KG1 (cell line): ENCODE data around the gene MAML3.

Experiments
- DNase-seq: peaks from one replicate; lab custom pipeline; 2025; lab: John Stamatoyannopoulos, UW

The MAML3 gene

DNA sequence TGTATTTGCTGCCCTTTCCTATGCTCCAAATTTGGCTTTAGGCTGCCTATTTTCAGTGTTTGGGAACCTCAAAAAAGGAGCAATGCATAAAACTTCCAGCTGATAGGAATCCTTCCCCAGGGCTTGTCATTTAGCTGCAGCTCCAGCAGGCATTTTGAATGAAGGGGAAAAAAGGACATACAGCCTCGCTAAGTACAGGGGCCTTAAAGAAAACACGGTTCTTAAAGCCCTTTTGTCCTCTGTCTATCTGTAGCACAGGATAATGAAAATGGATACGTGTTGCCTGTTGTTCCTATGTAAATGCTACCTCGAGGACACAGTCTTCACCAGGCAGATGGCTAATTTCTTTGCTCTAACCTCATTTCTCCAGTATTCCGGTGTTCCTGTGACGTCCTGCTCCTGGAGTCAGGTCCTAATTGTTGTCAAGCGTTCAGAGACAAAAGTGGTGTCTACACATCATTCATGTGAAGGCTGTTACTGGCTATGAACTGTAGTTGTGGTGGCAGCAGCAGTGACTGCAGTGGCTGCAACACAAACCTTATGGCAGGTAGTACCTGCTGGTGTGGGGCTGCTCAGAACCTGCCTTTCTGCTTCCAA lies 371.0 kb downstream of the MAML3 start:
- DNase-seq = no peak

DNA sequence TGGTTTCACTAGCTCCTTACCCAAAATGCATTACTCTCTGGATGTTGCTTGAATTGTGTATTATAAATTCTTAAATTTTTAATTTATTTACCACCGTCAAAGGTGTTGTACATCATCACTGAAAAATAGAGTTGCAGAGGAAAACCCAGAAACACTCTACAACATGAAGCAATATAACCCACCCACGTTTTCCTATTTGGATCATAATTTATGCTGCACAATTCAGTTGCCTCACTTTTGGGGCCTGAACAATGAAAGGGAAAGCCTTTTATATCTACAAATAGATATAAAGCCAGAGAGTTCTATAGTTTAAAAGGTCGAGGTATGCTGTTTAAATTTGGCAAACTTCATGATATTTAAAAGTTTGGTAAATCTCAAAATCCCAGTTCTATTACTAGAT lies 372.9 kb downstream of the MAML3 start:
- no peak for DNase-seq

DNA sequence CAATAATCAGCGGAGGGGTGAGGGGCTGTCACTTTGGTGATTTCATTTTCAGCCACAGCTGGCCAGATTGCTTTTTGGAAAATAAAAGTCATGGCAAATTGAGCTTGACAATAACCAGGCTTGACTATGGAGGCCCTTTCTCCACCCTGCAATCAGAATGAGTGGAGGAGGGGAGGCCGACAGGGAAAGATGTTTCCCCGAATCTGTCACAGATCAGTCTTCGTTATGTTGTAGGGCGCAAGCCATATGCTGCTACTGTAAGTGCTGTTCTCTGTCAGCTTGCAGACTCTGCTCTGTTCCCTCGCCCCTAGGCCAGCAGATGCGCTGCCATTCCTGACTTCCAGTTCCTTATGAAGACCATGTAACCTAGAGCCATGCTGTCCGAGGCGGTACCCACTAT lies 374.3 kb downstream of the MAML3 start:
- no peak for DNase-seq

DNA sequence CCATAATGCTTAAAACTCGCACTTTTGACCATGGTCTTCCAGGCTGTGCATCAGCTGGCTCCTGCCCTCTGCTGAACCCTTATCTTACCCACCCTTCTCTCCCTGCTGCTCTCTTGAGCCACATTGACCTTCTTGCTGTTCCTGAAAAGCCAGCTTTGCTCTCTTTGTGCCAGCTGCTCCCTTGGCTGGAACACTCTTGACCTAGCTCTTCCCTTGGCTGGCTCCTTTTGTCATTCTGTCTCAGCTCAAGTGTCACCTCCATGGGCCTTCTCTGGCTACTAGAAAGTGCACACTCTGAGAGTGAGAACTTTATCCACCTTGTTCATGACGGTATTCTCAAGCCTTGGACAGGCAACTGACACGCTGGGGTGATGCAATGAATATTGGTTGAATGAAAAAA lies 376.2 kb downstream of the MAML3 start:
- DNase-seq = no peak

DNA sequence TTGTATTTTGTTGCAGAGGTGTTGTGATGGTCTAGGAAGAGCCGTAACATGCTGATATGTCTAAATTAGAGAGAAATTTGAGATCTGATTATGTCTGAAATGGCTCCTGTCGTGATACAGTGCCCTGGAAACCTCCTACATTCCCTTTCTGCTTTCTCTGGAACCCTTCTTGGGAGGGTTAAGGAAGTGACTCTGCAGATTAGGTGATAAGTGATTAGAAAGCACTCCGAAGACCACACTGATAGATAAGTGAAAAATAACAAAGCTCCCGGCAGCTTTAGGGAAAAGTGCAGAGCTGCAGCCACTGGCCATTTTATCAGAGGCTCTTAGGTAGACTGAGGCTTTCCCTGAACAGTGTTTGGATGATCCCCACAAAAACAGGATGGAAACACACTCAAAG lies 377.7 kb downstream of the MAML3 start:
- DNase-seq = no peak

DNA sequence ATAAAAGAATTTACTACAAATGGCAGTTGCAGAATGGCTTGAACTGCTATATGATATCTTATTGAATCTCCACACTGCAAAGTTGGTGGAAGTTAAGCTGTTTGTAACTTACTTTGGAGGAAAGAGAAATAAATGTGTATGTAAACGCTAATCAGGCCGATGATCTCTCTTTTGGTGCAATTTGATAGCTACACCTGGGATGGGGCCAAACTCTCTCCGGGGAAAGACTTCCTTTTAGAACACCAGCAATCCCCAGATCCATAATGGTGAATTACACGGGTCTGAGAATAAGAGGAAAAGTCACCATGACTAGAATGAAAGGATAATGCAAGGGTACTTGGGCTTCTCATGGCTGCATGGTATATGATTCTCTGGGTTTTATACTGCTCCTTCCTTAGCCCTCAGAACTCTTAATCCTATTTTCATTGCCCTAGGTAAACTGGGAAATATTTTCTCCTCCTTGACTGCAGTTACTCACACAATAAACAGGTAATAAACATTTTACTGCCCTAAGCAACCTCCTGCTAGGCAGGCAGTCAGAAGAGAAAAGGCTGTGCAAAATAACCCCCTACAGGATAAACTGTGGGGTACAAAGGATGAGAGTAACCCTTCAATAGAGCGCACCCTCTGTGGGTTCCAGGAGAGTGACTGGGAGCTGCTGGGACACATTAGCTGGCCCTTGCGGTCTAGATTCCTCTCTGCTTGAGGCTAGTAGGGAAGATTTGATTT lies 379.1 kb downstream of the MAML3 start:
- no peak for DNase-seq

DNA sequence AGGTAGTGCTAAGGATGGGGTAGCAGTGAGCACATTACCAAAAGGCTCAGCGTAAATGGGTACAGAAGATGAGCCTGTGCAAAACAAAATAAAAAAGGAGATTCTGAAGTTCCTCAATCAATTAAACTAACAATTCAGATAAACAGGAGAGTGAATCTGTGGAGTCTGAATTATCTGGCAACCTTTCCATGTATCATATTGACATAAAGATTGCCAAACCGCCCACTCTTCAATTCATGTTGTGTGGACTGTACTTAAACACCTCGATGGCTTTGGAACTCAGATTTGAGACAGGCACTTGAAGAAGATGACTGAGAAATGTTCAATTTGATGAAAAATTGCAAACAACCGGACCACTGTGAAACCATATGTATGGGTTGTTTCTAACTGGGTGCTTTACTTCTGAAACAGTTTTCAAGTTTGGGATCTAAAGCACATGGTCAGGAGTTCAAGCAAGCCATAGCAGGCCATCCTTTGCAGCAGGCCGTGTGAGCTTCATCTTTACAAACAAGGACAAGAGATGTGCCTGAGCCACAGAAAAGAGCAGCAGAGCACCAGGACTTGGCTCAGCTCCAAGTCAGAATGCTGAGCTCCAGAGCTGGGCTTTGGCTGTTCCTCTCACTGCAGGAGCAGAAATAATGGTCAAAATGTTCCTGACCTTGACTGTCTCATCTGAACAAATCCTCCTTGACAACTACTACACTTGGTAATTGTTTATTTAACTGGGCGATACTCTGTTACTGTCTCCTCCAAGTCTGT lies 380.2 kb downstream of the MAML3 start:
- no peak for DNase-seq

DNA sequence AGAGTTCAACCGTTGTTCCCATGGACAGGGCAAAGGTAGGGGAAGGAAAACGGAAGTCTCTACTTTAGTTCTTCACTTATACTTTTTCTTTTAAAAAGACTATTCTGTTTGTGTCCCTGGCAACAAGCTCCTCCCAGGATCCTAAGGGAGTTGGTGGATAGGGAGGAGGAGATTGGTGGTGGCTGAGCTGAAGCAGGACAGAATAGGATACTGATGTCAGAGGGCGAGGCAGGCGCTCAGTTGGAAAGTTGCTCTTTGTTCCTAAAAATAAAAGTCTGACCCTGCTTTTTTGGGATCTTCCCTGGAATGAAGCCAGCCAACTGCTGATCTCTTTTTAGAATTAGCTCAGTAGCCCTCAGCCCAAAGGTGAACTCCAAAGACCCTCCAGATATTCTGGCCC lies 383.6 kb downstream of the MAML3 start:
- DNase-seq = no peak

DNA sequence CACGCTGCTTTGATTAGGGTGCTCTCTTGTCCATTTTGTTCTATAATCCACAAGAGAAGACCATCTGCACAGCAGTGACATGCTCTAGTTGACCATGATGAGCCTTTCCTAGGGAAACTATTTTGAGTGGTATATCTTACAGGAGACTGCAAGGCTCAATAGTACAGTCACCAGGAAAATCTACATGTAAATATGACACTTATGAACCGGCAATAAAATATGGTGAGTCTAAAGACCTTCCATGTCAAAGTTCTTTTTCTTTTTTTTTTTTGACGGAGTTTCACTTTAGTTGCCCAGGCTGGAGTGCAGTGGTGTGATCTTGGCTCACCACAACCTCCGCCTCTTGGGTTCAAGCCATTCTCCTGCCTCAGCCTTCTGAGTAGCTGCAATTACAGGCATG lies 384.6 kb downstream of the MAML3 start:
- no peak for DNase-seq

DNA sequence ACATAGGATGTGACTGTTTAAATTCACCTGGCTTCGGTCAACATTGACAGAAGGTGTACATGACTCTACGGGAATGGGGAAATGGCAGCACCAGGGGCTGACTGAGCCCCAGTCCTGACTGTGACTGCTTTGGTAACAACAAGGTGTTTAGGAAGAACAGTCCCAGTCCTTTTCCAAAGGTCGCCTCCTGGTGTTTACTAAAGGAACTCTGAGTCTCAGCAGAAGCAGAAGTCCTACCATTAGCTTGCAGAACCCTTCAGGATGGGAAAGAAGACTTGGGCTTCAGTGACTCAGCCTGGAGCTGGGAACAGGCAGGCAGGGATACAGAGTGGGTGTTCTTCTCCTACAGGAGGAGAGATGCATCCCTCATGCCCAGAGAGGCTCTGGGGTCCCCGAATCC lies 385.1 kb downstream of the MAML3 start:
- DNase-seq = no peak

DNA sequence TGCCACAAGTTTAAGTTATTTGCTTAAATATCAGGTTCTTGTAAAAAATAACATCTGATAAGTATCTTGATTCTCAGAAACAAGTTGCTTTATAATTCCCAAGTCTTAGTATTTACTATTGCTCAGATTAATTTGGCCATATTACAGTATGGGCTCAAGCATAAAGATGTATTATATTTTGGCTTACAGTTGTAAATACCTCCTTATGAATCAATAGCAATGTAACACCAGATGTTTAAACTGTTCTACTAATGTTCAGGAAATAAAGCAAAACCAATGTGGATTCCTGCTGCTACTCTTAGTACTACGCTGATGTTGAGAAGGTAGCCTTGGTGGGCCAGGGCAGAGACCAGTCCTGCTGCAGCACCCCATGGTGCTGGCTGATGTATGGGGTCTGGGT lies 385.6 kb downstream of the MAML3 start:
- no peak for DNase-seq

DNA sequence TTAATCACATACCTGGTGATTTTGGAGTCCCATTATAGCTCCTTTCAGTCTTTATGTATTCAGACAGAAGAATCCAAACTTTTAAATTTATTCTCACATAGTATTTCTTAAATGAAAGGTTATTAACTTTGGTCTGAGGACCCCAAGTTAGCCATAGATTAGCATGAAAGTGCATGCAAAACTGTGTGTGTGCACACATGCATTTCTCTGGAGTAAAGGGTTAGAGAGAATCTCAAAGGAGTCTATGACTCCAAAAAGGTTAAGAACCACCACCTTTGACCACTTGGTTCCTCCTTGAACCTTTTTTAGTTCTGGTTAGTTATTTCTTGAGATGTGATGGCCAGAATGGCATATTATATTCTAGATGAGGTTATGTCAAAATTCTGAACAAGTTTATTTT lies 386.4 kb downstream of the MAML3 start:
- DNase-seq = no peak

DNA sequence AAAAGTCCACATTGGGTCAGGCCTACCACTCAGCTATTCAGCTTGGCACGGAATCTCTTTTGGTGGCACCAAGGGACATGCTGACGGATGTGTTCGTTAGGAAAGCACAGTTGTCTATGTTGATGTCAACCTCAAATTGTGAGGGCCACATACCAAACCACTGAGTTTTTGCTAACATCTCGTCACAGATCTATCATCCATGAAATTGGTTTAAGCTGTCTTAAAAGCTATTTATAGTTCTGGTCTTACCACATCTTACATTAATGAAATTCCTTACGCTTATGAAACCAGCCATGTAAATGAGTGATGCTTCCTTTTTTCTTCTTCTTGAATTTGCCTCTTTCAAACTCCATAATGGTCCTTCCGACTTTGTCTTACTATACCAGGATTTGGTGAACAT lies 386.8 kb downstream of the MAML3 start:
- DNase-seq = no peak

DNA sequence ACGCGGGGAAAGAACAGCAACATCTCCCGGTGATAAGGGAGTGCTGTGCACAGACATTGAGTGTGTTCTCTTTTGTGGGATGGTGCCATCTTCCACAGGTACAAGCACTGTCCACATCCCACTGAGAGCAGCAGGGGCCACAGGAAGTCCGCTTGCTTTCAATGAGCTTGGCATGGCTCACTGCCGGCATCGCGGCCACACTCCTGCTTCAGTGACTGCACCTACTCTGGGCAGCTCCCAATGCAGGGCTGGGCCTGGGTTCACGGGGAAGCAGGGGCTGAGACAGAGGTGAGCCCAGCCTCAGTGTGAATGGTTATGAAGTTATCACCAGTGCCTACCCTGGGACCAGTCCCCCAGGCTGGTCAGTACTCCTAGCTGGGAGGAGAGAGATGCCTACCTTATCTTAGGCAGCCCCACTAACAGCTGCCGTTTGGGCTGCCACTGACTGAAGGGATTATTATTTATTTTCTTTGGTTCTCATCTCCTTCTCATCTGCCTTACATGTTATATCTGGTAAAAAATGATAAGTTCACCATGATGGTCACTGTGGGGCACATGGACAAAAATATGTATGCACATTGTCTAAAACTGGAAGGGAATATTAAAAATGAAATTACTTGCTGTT lies 389.2 kb downstream of the MAML3 start:
- DNase-seq = no peak

DNA sequence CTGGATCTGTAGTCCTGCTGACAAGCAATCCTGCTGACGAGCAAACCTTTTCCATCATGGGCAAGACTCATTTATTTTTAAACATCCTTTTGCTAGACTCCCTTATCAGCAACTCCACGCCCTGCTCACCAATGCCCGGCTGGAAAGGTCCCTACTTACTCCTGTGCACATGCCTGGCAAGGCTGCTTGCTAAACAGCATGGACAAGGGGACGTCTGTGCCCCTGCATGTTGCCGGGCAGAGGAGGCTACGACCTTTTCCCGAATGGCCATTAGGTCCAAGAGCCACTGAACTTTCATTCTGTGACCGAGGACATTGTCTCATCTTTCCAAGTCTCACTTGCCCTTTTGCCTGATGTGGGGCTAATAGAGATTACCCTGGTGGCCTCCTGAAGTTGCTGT lies 389.8 kb downstream of the MAML3 start:
- DNase-seq = no peak

DNA sequence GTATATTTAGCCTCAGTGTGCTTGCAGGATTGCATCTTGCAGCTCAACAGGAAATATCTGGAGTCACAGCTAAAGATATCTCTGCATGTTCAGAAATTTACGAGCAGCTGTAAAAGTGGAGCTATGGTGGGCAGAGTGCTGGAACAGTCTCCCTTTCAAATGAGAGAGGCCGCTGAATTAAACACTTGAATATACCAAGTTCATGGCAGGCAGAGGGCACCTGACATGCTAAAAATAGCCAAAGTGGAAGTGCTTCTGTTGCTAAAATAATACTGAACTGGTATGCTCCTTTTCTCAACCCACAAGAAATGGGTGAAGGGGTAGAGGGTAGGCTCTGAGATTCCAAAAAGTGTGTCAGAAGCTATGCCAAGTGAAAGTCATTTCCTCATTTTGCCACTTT lies 390.3 kb downstream of the MAML3 start:
- no peak for DNase-seq

DNA sequence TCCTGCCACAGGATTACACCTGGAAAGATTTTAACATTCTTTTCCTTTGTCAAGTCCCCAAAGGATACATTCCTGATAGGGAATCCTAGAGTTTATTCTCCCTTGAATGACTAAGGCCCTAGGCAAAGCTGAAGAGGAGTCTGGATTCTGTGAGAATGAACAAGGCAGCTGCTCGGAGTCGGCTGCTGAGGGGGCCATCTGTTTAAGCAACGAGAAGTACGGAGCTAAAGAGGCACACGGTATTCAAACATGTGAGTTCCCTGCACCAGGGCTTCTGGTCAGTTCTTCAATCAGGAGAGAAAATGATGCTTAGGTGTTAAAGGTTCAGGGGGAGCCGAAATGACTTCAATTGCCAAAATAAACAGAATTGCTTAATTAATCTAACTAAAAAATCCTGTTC lies 390.8 kb downstream of the MAML3 start:
- no peak for DNase-seq

DNA sequence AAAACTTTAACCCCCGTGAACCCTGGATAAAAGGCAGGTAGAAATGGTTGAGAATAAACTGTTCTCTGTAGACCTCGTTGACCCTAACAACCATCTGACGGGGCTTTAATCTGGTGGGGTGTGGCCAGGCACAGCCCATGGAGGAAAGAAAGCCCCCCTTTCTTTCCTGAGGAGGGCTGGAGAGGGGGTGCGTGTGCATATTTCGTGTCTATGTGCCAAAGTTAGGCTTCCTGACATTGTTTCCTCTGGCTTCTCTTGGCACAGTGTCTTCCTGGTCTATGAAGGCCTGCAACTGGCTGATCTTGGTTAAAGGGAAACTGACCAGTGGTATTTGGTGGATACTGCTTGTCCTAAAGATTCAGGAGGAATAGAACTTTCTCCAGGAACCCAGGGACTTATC lies 391.3 kb downstream of the MAML3 start:
- DNase-seq = peak; percentile 17

DNA sequence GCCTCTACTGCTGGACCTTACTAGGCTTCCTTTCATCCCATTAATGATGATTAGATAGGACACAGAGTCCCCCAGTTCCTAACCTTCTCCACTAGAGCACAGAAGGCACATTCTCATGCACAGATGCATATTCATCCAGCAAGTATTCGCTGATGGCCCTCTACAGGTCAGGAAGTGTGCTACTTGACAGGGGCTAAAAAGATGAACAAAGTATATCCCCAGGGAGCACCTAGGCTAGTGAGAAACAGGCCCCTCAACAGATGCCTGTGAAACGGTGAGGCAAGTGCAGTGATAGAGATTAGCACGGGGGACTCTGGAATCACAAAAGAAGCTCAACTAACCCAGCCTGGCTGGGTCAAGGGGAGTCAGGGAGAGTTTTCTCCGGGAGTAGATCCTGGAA lies 392.5 kb downstream of the MAML3 start:
- no peak for DNase-seq

DNA sequence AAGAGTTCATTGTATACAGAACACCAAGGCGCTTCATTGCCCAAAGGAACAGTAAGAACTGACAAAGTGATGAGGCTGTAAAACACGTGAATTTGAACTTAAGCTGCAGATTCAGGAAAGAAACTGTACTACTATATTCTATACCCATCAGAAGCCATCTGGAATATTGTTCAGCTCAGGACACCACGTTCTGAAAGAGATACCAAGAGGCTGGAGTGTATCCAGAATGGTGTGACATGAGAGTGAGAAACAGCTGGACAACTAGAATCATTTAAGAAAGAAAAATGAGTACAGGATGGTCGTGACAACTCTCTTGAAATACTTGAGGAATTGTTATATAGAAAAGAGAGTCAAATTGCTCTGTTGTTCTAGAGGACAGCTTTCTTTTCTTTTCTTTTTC lies 393.4 kb downstream of the MAML3 start:
- no peak for DNase-seq

DNA sequence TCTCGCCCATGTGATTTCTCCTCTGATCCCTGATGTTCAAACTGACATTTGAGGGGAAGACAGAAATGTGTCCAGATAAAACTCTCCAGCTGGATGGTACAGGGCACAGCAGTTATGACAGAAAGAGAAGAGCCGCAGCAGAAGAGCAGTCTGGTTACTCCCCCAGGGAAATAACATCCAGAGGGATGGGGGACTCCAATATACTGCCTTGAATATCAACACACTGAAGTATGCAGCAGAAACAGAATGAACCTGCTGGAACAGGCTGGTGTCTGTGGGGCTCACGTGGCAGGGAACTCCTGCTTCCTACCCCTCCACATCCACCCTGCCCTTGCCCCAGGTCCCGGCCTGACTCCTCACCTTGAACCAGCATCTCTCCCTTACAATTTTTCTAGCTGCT lies 394.9 kb downstream of the MAML3 start:
- DNase-seq = no peak

DNA sequence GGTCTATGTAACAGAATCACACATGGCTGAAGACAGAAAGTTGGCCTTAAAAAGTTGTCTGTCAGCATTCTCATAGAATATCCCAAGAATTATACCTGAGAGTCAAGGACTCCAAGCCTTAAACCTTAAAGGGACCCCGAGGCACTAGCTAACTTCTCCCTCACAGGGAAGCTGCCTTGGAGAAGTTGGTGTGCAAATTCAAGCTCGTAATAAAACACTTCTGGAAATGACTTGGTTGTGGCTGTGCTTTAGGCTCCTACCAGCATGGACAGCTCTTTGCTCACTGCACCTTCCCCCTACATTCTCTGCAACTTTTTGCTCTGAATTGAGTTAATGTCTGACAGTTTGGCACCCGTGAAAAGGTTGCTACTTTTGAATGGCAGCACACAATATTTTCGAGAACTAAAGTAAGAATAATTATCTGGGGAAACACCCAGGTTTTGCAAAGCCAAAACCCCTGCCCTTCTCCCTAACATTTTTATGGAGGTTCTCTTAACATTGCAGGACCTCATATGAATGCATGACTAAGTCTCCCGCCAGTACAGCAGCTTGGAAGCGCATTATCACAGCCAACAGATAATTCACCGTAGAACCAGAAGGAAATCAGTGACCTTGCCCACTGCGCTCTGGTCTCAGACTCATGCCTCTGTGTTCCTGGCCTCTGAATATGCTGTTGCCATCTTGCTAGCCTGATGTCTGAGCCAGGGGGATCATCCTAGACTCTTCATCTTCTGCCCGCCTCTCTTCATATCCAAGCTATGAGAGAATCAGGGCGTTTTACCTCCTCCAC lies 397.4 kb downstream of the MAML3 start:
- DNase-seq = no peak
